ENCODE results near the gene PDK2. TPM values are rescaled to one million over a fixed set of nuclear protein-coding genes. Genes with fewer than 3 reads are reported as not detected.
"Not testable (repeated sequence)": the region's sequence is repeated elsewhere in the genome, so short reads cannot be mapped to it uniquely, and the experiment has no call there.

PDK2 gene
- total RNA-seq, 2 experiments from 2014 or later, result 9.8 to 16.2 TPM

- ChIA-PET POLR2A (no interaction called here), CTCF (interaction anchor here (0.7 to 1.2 kb wide), 4 partner anchors 29 to 97 kb away, joined by 3 to 9 read pairs (median 3); no protein-coding TSS in a partner anchor)
- H3K4me3 Mint-ChIP-seq, result no peak overlapping the region
- H3K27me3 Mint-ChIP-seq, result peaks cover 4% of the 10 kb centered on the region
- H3K27ac Mint-ChIP-seq, result no peak overlapping the region
- DNase-seq, result no peak
- no peaks in the 10 kb centered on the region for H3K36me3 Mint-ChIP-seq (ENCODE audit: low read depth)
- H3K9me3 Mint-ChIP-seq (ENCODE audit: low read depth), result no peaks in the 10 kb centered on the region
- intact Hi-C loops (cut with DNase I, micrococcal nuclease), result no loop called here
- peaks cover 15% of the 10 kb centered on the region for H3K4me1 Mint-ChIP-seq
- no peak for ATAC-seq
Measured at GRCh38 chr17:50058296-50058953, 36.7 kb upstream of the PDK2 start.

- Mint-ChIP-seq H3K9me3 (ENCODE audit: low read depth) (no peaks in the 10 kb centered on the region), H3K4me1 (peaks cover 15% of the 10 kb centered on the region), H3K27me3 (peaks cover 4% of the 10 kb centered on the region), H3K27ac (no peak overlapping the region), H3K36me3 (ENCODE audit: low read depth) (no peaks in the 10 kb centered on the region), H3K4me3 (no peak overlapping the region)
- CTCF ChIA-PET, result interaction anchor here (0.7 to 0.8 kb wide), 2 partner anchors 34 to 56 kb away, joined by 3 read pairs; no protein-coding TSS in a partner anchor
- ATAC-seq (no peak), DNase-seq (no peak)
- POLR2A ChIA-PET, result no interaction called here
- intact Hi-C loops (cut with DNase I, micrococcal nuclease), result no loop called here
Measured at GRCh38 chr17:50059256-50059655, 35.9 kb upstream of the PDK2 start.

- intact Hi-C loops (cut with DNase I, micrococcal nuclease), result no loop called here
- Mint-ChIP-seq H3K27me3 (peaks cover 4% of the 10 kb centered on the region), H3K9me3 (ENCODE audit: low read depth) (no peaks in the 10 kb centered on the region), H3K36me3 (ENCODE audit: low read depth) (no peaks in the 10 kb centered on the region), H3K4me3 (no peak overlapping the region), H3K27ac (no peak overlapping the region), H3K4me1 (peaks cover 15% of the 10 kb centered on the region)
- DNase-seq (no peak), ATAC-seq (no peak)
- POLR2A ChIA-PET, result no interaction called here
- CTCF ChIA-PET, result interaction anchor here (1.1 to 1.5 kb wide), 3 partner anchors 27 to 140 kb away, joined by 3 to 4 read pairs (median 4); no protein-coding TSS in a partner anchor
Measured at GRCh38 chr17:50059759-50060273, 35.3 kb upstream of the PDK2 start.

- intact Hi-C loops (cut with DNase I, micrococcal nuclease), result no loop called here
- H3K27me3 Mint-ChIP-seq, result peaks cover 4% of the 10 kb centered on the region
- no peak overlapping the region for H3K4me3 Mint-ChIP-seq
- no peaks in the 10 kb centered on the region for H3K9me3 Mint-ChIP-seq (ENCODE audit: low read depth)
- CTCF ChIA-PET, result interaction anchor here (0.5 to 1.5 kb wide), 7 partner anchors 21 to 139 kb away, joined by 3 to 4 read pairs (median 3); no protein-coding TSS in a partner anchor
- H3K4me1 Mint-ChIP-seq, result peaks cover 10% of the 10 kb centered on the region
- H3K27ac Mint-ChIP-seq, result no peak overlapping the region
- DNase-seq (no peak), ATAC-seq (no peak)
- POLR2A ChIA-PET, result no interaction called here
- H3K36me3 Mint-ChIP-seq (ENCODE audit: low read depth), result no peaks in the 10 kb centered on the region
Measured at GRCh38 chr17:50060951-50061712, 34.0 kb upstream of the PDK2 start.

GRCh38 chr17:50061713-50062045, 33.5 kb upstream of the PDK2 start:
- ATAC-seq; H3K4me3 Mint-ChIP-seq; H3K27me3 Mint-ChIP-seq; intact Hi-C loops (cut with DNase I, micrococcal nuclease); DNase-seq; H3K27ac Mint-ChIP-seq; H3K4me1 Mint-ChIP-seq; POLR2A ChIA-PET; H3K9me3 Mint-ChIP-seq (ENCODE audit: low read depth); H3K36me3 Mint-ChIP-seq (ENCODE audit: low read depth): not testable (repeated sequence)
- CTCF ChIA-PET, result interaction anchor here (0.5 kb wide), 1 partner anchor 22 kb away, joined by 3 read pairs; no protein-coding TSS in a partner anchor

GRCh38 chr17:50062293-50063243, 32.6 kb upstream of the PDK2 start:
- ChIA-PET CTCF (no interaction called here), POLR2A (no interaction called here)
- H3K27ac Mint-ChIP-seq, result no peak overlapping the region
- no peaks in the 10 kb centered on the region for H3K9me3 Mint-ChIP-seq (ENCODE audit: low read depth)
- H3K4me1 Mint-ChIP-seq, result peaks cover 3% of the 10 kb centered on the region
- ATAC-seq, result no peak
- H3K36me3 Mint-ChIP-seq (ENCODE audit: low read depth), result no peaks in the 10 kb centered on the region
- intact Hi-C loops (cut with DNase I, micrococcal nuclease), result no loop called here
- no peak for DNase-seq
- H3K4me3 Mint-ChIP-seq, result no peak overlapping the region
- H3K27me3 Mint-ChIP-seq, result no peaks in the 10 kb centered on the region

GRCh38 chr17:50063561-50064252, 31.4 kb upstream of the PDK2 start:
- no peaks in the 10 kb centered on the region for H3K27me3 Mint-ChIP-seq
- DNase-seq (no peak), ATAC-seq (no peak)
- intact Hi-C loops (cut with DNase I, micrococcal nuclease), result no loop called here
- ChIA-PET CTCF (interaction anchor here (1.1 kb wide), 1 partner anchor 11 kb away, joined by 3 read pairs; no protein-coding TSS in a partner anchor), POLR2A (no interaction called here)
- no peak overlapping the region for H3K27ac Mint-ChIP-seq
- H3K36me3 Mint-ChIP-seq (ENCODE audit: low read depth), result no peaks in the 10 kb centered on the region
- H3K9me3 Mint-ChIP-seq (ENCODE audit: low read depth), result no peaks in the 10 kb centered on the region
- no peaks in the 10 kb centered on the region for H3K4me1 Mint-ChIP-seq
- H3K4me3 Mint-ChIP-seq, result no peak overlapping the region

GRCh38 chr17:50064253-50065001, 30.7 kb upstream of the PDK2 start:
- intact Hi-C loops (cut with DNase I, micrococcal nuclease), result no loop called here
- ATAC-seq (no peak), DNase-seq (no peak)
- H3K27me3 Mint-ChIP-seq, result no peaks in the 10 kb centered on the region
- POLR2A ChIA-PET, result no interaction called here
- H3K4me3 Mint-ChIP-seq, result no peak overlapping the region
- no peaks in the 10 kb centered on the region for H3K36me3 Mint-ChIP-seq (ENCODE audit: low read depth)
- no peak overlapping the region for H3K27ac Mint-ChIP-seq
- no peaks in the 10 kb centered on the region for H3K4me1 Mint-ChIP-seq
- no peaks in the 10 kb centered on the region for H3K9me3 Mint-ChIP-seq (ENCODE audit: low read depth)
- CTCF ChIA-PET, result interaction anchor here (0.6 to 1.1 kb wide), 3 partner anchors 9 to 12 kb away, joined by 3 to 4 read pairs (median 3); partner anchors contain the start of gene ITGA3

GRCh38 chr17:50065056-50065455, 30.1 kb upstream of the PDK2 start:
- ATAC-seq (no peak), DNase-seq (no peak)
- H3K36me3 Mint-ChIP-seq (ENCODE audit: low read depth), result no peaks in the 10 kb centered on the region
- no peaks in the 10 kb centered on the region for H3K9me3 Mint-ChIP-seq (ENCODE audit: low read depth)
- POLR2A ChIA-PET, result no interaction called here
- intact Hi-C loops (cut with DNase I, micrococcal nuclease), result no loop called here
- H3K27ac Mint-ChIP-seq, result no peak overlapping the region
- CTCF ChIA-PET, result interaction anchor here (0.6 to 1.0 kb wide), 5 partner anchors 9 to 206 kb away, joined by 3 to 4 read pairs (median 3); partner anchors contain the start of gene ITGA3
- H3K27me3 Mint-ChIP-seq, result no peaks in the 10 kb centered on the region
- H3K4me1 Mint-ChIP-seq, result no peaks in the 10 kb centered on the region
- H3K4me3 Mint-ChIP-seq, result no peak overlapping the region

GRCh38 chr17:50066995-50067394, 28.2 kb upstream of the PDK2 start:
- H3K4me3 Mint-ChIP-seq, result no peak overlapping the region
- CTCF ChIA-PET, result interaction anchor here (0.5 to 2.2 kb wide), 7 partner anchors 12 to 518 kb away, joined by 3 to 11 read pairs (median 3); partner anchors contain the start of genes ITGA3 and PDK2

More at GRCh38 chr17:50066995-50067394, 28.2 kb upstream of the PDK2 start:
- POLR2A ChIA-PET, result no interaction called here
- ATAC-seq (no peak), DNase-seq (no peak)
- Mint-ChIP-seq H3K27ac (no peak overlapping the region), H3K4me1 (no peaks in the 10 kb centered on the region), H3K27me3 (no peaks in the 10 kb centered on the region), H3K9me3 (ENCODE audit: low read depth) (peaks cover 6% of the 10 kb centered on the region), H3K36me3 (ENCODE audit: low read depth) (peaks cover 11% of the 10 kb centered on the region)
- intact Hi-C loops (cut with DNase I, micrococcal nuclease), result no loop called here
